Measurements from ENCODE around the gene RGS14.

Gene RGS14

GRCh38 chr5:177357459-177358351 is at the start of gene RGS14:
RGS14 (plus strand) TSS chr5:177357924; CDS start chr5:177358025, 101 bp downstream.
- DNase-seq, result peak; percentile 43

GRCh38 chr5:177308740-177309139 is 49.0 kb upstream of the RGS14 start:
- DNase-seq, result no peak

- peak; percentile 76 for DNase-seq
These were observed 48.2 kb upstream of the RGS14 start for GRCh38 chr5:177309351-177310191.

GRCh38 chr5:177310332-177310731 is 47.4 kb upstream of the RGS14 start:
- DNase-seq, result no peak

GRCh38 chr5:177310757-177311391 is 46.9 kb upstream of the RGS14 start:
- peak; percentile 47 for DNase-seq

GRCh38 chr5:177311392-177311722 is 46.4 kb upstream of the RGS14 start:
- DNase-seq, result peak; percentile 39

- peak; percentile 97 for DNase-seq
These were observed 45.7 kb upstream of the RGS14 start, which contains the start of gene MXD3 for GRCh38 chr5:177311723-177312648. MXD3 (minus strand) TSS chr5:177311898; CDS start chr5:177311830, 68 bp downstream.

- no peak for DNase-seq
These were observed 45.0 kb upstream of the RGS14 start for GRCh38 chr5:177312649-177313181.

GRCh38 chr5:177313561-177314259 is 44.0 kb upstream of the RGS14 start:
- DNase-seq, result no peak

GRCh38 chr5:177314376-177315342 is 43.1 kb upstream of the RGS14 start:
- DNase-seq, result no peak

GRCh38 chr5:177315411-177315810 is 42.3 kb upstream of the RGS14 start:
- DNase-seq, result no peak

GRCh38 chr5:177316005-177316404 is 41.7 kb upstream of the RGS14 start:
- no peak for DNase-seq

- peak; percentile 74 for DNase-seq
These were observed 39.8 kb upstream of the RGS14 start for GRCh38 chr5:177317959-177318377.

- DNase-seq, result no peak
These were observed 37.7 kb upstream of the RGS14 start for GRCh38 chr5:177319913-177320588.

- DNase-seq, result no peak
These were observed 36.8 kb upstream of the RGS14 start for GRCh38 chr5:177320879-177321278.

GRCh38 chr5:177325868-177326381 is 31.8 kb upstream of the RGS14 start:
- peak; percentile 22 for DNase-seq

- no peak for DNase-seq
These were observed 29.9 kb upstream of the RGS14 start for GRCh38 chr5:177327539-177328522.

Measured in EL (cell line).